Cardiac muscle cell (in vitro differentiated cells and primary cell): ENCODE measurements around the gene AKAP8. TPM values are rescaled to one million over a fixed set of nuclear protein-coding genes. Genes with fewer than 3 reads are reported as not detected.

Source experiments
- DNase-seq, 2 donors: peaks; one replicate each; pipeline versions ENCODE4 v3.0.0 to v3.0.0-alpha.2; 2010 to 2017; ENCODE audit warnings: low read depth in 1 of 2, low spot score in 1 of 2
- H3K27ac ChIP-seq: fragments of 200-600 bp; sonication (generic); 2 replicates; pipeline ENCODE4 v1.5.1; 2016
- H3K27me3 ChIP-seq: fragments of 200-600 bp; sonication (generic); 2 replicates; pipeline ENCODE4 v1.6.0; 2016; ENCODE audit warnings: control low read depth
- H3K36me3 ChIP-seq: fragments of 200-600 bp; sonication (generic); 2 replicates; pipeline ENCODE4 v1.5.1; 2016; ENCODE audit warnings: control low read depth
- H3K4me1 ChIP-seq: fragments of 200-600 bp; sonication (generic); 2 replicates; pipeline ENCODE4 v1.8.1; 2017; ENCODE audit warnings: low read depth, mild to moderate bottlenecking, mixed run types
- H3K4me3 ChIP-seq: fragments of 200-600 bp; sonication (generic); 2 replicates; pipeline ENCODE4 v1.5.1; 2016; ENCODE audit warnings: mild to moderate bottlenecking
- H3K9me3 ChIP-seq: fragments of 200-600 bp; sonication (generic); 2 replicates; pipeline ENCODE4 v1.5.1; 2017; ENCODE audit warnings: low read depth, mild to moderate bottlenecking, control low read depth
- CTCF ChIP-seq: IDR thresholded peaks from 2 replicates; pipeline ENCODE4 v1.5.1; 2012; ENCODE audit warnings: low read depth, mild to moderate bottlenecking, low read length
- polyA plus RNA-seq: library from polyadenylated mRNA; unstranded; fragments of >200 nt; fragmentation: Nextera tagmentation; extraction: Ambion mirVana; gene quantifications from 2 replicates; pipeline ENCODE4 v1.2.1, GENCODE V29; 2016
- total RNA-seq: library from RNA; depleted of rRNA; stranded (reverse); fragments of >200 nt; gene quantifications from 2 replicates; pipeline ENCODE4 v1.2.3, GENCODE V29; 2016

AKAP8 gene
- total and polyA plus RNA-seq, 2 experiments from 2014 or later: 17.8 to 34.5 TPM

GRCh38 chr19:15323496-15324235 lies 55.9 kb downstream of the AKAP8 start:
- TF ChIP-seq CTCF: no peak
- Histone ChIP-seq H3K27ac (peak overlapping the region; percentile 74), H3K9me3 (no peaks in the 10 kb centered on the region), H3K27me3 (no peaks in the 10 kb centered on the region), H3K36me3 (no peaks in the 10 kb centered on the region), H3K4me1 (peaks cover 72% of the 10 kb centered on the region), H3K4me3 (no peak overlapping the region)
- DNase-seq: peak in 1 of 2 donors; percentile 74

GRCh38 chr19:15321739-15322138 lies 57.8 kb downstream of the AKAP8 start:
- Histone ChIP-seq H3K36me3 (no peaks in the 10 kb centered on the region), H3K9me3 (no peaks in the 10 kb centered on the region), H3K4me3 (no peak overlapping the region), H3K4me1 (peaks cover 72% of the 10 kb centered on the region), H3K27ac (peak overlapping the region; percentile 74), H3K27me3 (no peaks in the 10 kb centered on the region)
- DNase-seq: no peak
- no peak for TF ChIP-seq CTCF

- peak overlapping the region; percentile 74 for H3K27ac ChIP-seq
- no peak overlapping the region for H3K4me3 ChIP-seq
- H3K9me3 ChIP-seq: no peaks in the 10 kb centered on the region
- no peak for TF ChIP-seq CTCF
- peaks cover 64% of the 10 kb centered on the region for H3K4me1 ChIP-seq
- H3K36me3 ChIP-seq: no peaks in the 10 kb centered on the region
- H3K27me3 ChIP-seq: no peaks in the 10 kb centered on the region
- no peak for DNase-seq
Observed at GRCh38 chr19:15320116-15320515, 59.5 kb downstream of the AKAP8 start.

- no peaks in the 10 kb centered on the region for H3K27me3 ChIP-seq
- no peak for DNase-seq
- H3K27ac ChIP-seq: peak overlapping the region; percentile 4
- H3K4me3 ChIP-seq: no peak overlapping the region
- H3K9me3 ChIP-seq: no peaks in the 10 kb centered on the region
- H3K36me3 ChIP-seq: no peaks in the 10 kb centered on the region
- TF ChIP-seq CTCF: no peak
- H3K4me1 ChIP-seq: peaks cover 54% of the 10 kb centered on the region
Observed at GRCh38 chr19:15318241-15318691, 61.3 kb downstream of the AKAP8 start.

GRCh38 chr19:15317392-15318071 lies 62.1 kb downstream of the AKAP8 start:
- Histone ChIP-seq H3K4me1 (peaks cover 52% of the 10 kb centered on the region), H3K27me3 (no peaks in the 10 kb centered on the region), H3K4me3 (no peak overlapping the region), H3K9me3 (no peaks in the 10 kb centered on the region), H3K36me3 (no peaks in the 10 kb centered on the region), H3K27ac (peak overlapping the region; percentile 4)
- peak in 1 of 2 donors; percentile 50 for DNase-seq
- TF ChIP-seq CTCF: no peak
